NCI-H345 (cell line): ENCODE measurements around the gene TTC19.
"Not testable (repeated sequence)": the region's sequence is repeated elsewhere in the genome, so short reads cannot be mapped to it uniquely, and the experiment has no call there.

Source experiments
- DNase-seq: peaks from one replicate; lab custom pipeline; 2025; lab: John Stamatoyannopoulos, UW

TTC19 gene

GRCh38 chr17:16033729-16034349 is 34.2 kb downstream of the TTC19 start:
- no peak for DNase-seq

- DNase-seq, result no peak
Measured at GRCh38 chr17:16036261-16036660, 36.6 kb downstream of the TTC19 start.

GRCh38 chr17:16037636-16038035 is 38.0 kb downstream of the TTC19 start:
- DNase-seq, result no peak

- no peak for DNase-seq
Measured at GRCh38 chr17:16040710-16041251, 41.2 kb downstream of the TTC19 start.

GRCh38 chr17:16044487-16044886 is 44.9 kb downstream of the TTC19 start:
- no peak for DNase-seq

- no peak for DNase-seq
Measured at GRCh38 chr17:16046966-16047365, 47.3 kb downstream of the TTC19 start.

GRCh38 chr17:16048811-16049449 is 49.3 kb downstream of the TTC19 start:
- DNase-seq, result no peak

GRCh38 chr17:16050844-16051243 is 51.2 kb downstream of the TTC19 start:
- no peak for DNase-seq

- no peak for DNase-seq
Measured at GRCh38 chr17:16052486-16052885, 52.9 kb downstream of the TTC19 start.

GRCh38 chr17:16055139-16055538 is 55.5 kb downstream of the TTC19 start:
- DNase-seq, result not testable (repeated sequence)

GRCh38 chr17:16061631-16062030 is 62.0 kb downstream of the TTC19 start:
- no peak for DNase-seq

GRCh38 chr17:16066125-16066524 is 66.5 kb downstream of the TTC19 start:
- DNase-seq, result no peak

- no peak for DNase-seq
Measured at GRCh38 chr17:16068323-16068722, 68.7 kb downstream of the TTC19 start.

- no peak for DNase-seq
Measured at GRCh38 chr17:16072031-16072430, 72.4 kb downstream of the TTC19 start.

- no peak for DNase-seq
Measured at GRCh38 chr17:16073845-16074244, 74.2 kb downstream of the TTC19 start.

GRCh38 chr17:16074423-16074822 is 74.8 kb downstream of the TTC19 start:
- no peak for DNase-seq

GRCh38 chr17:16075949-16076348 is 76.3 kb downstream of the TTC19 start:
- DNase-seq, result no peak
